CD14-positive monocyte (primary cell): ENCODE data around the gene HBZ. TPM values are rescaled to one million over a fixed set of nuclear protein-coding genes. Genes with fewer than 3 reads are reported as not detected.

Source experiments
- DNase-seq, 3 donors: peaks; one replicate each; pipeline ENCODE4 v3.0.0-alpha.2; 2011 to 2022
- H2AFZ ChIP-seq: 2 replicates; pipeline ENCODE4 v1.6.0; 2012; ENCODE audit warnings: mild to moderate bottlenecking, low read depth, low read length, inconsistent platforms; ENCODE audit not compliant: insufficient read depth, poor library complexity, severe bottlenecking
- H3K27ac ChIP-seq, 2 donors: 1 replicate in 1 of 2; 2 replicates in 1 of 2; pipeline ENCODE4 v1.5.1; 2012 to 2013; ENCODE audit warnings: low read length in 2 of 2, control low read depth in 1 of 2, inconsistent platforms in 1 of 2, low read depth in 1 of 2, mild to moderate bottlenecking in 1 of 2
- H3K27me3 ChIP-seq, 2 donors: one replicate each; pipeline versions ENCODE4 v1.6.0 to v1.6.1; 2011 to 2013; ENCODE audit warnings: low read length in 2 of 2; ENCODE audit not compliant: control insufficient read depth in 2 of 2, insufficient read depth in 2 of 2
- H3K36me3 ChIP-seq, 2 donors: replicated peaks in 1 of 2; 1 replicate in 1 of 2; 2 replicates in 1 of 2; pipeline versions ENCODE4 v1.5.1 to v1.6.1; 2012 to 2013; ENCODE audit warnings: low read length in 2 of 2, control low read depth in 1 of 2, inconsistent platforms in 1 of 2, mild to moderate bottlenecking in 1 of 2; ENCODE audit not compliant: insufficient read depth in 2 of 2, control insufficient read depth in 1 of 2
- H3K4me1 ChIP-seq, 2 donors: 1 replicate in 1 of 2; 2 replicates in 1 of 2; pipeline versions ENCODE4 v1.5.1 to v1.6.1; 2012 to 2013; ENCODE audit warnings: low read length in 2 of 2, control low read depth in 1 of 2, inconsistent platforms in 1 of 2, mild to moderate bottlenecking in 1 of 2, moderate library complexity in 1 of 2; ENCODE audit not compliant: insufficient read depth in 2 of 2, control insufficient read depth in 1 of 2
- H3K4me2 ChIP-seq: replicated peaks from 2 replicates; pipeline ENCODE3; 2012; ENCODE audit warnings: low read length, moderate library complexity, mild to moderate bottlenecking; ENCODE audit not compliant: poor library complexity, severe bottlenecking; ENCODE audit errors: extremely low read depth
- H3K4me3 ChIP-seq, 3 experiments: fragments of 200-600 bp in 1 of 3; sonication (generic) in 1 of 3; replicated peaks in 1 of 3; 1 replicate in 2 of 3; 2 replicates in 1 of 3; pipeline ENCODE4 v1.5.1; 2011 to 2013; ENCODE audit warnings: low read length in 3 of 3, mild to moderate bottlenecking in 3 of 3, control low read depth in 2 of 3, low read depth in 2 of 3, inconsistent platforms in 1 of 3, moderate library complexity in 1 of 3
- H3K79me2 ChIP-seq: 2 replicates; pipeline ENCODE4 v1.6.0; 2012; ENCODE audit warnings: mild to moderate bottlenecking, control low read depth, inconsistent platforms, low read length, moderate library complexity; ENCODE audit not compliant: insufficient read depth
- H3K9ac ChIP-seq: 2 replicates; pipeline ENCODE4 v1.6.0; 2017; ENCODE audit warnings: low read length, mild to moderate bottlenecking; ENCODE audit not compliant: insufficient read depth, poor library complexity, severe bottlenecking
- H3K9me3 ChIP-seq, 2 donors: replicated peaks in 1 of 2; 1 replicate in 1 of 2; 2 replicates in 1 of 2; pipeline versions ENCODE4 v1.5.1 to v1.6.1; 2012 to 2013; ENCODE audit warnings: low read length in 2 of 2, control low read depth in 1 of 2; ENCODE audit not compliant: control insufficient read depth in 1 of 2, insufficient read depth in 1 of 2
- H4K20me1 ChIP-seq: 2 replicates; pipeline ENCODE4 v1.6.0; 2012; ENCODE audit warnings: mild to moderate bottlenecking, low read length, control low read depth, moderate library complexity; ENCODE audit not compliant: insufficient read depth
- H3K27ac Mint-ChIP-seq, 7 donors: one replicate each; pipeline ENCODE4 v1.8.0; 2020; ENCODE audit warnings: mild to moderate bottlenecking in 7 of 7, mixed read lengths in 7 of 7, moderate library complexity in 6 of 7, inconsistent platforms in 2 of 7
- H3K27me3 Mint-ChIP-seq, 3 donors: one replicate each; pipeline ENCODE4 v1.8.0; 2021 to 2022; ENCODE audit warnings: low read depth in 3 of 3, mild to moderate bottlenecking in 3 of 3, mixed read lengths in 3 of 3, moderate library complexity in 3 of 3, inconsistent platforms in 1 of 3
- H3K36me3 Mint-ChIP-seq, 2 donors: one replicate each; pipeline ENCODE4 v1.8.0; 2020; ENCODE audit warnings: mixed read lengths in 2 of 2, inconsistent platforms in 1 of 2, mild to moderate bottlenecking in 1 of 2
- H3K4me1 Mint-ChIP-seq: one replicate; pipeline ENCODE4 v1.8.0; 2020; ENCODE audit warnings: mild to moderate bottlenecking, mixed read lengths
- H3K4me3 Mint-ChIP-seq, 2 donors: one replicate each; pipeline ENCODE4 v1.8.0; 2020; ENCODE audit warnings: mild to moderate bottlenecking in 2 of 2, mixed read lengths in 2 of 2, moderate library complexity in 1 of 2
- H3K9me3 Mint-ChIP-seq, 7 donors: one replicate each; pipeline ENCODE4 v1.8.0; 2020 to 2022; ENCODE audit warnings: mixed read lengths in 7 of 7, mild to moderate bottlenecking in 6 of 7, moderate library complexity in 6 of 7, inconsistent platforms in 2 of 7
- CTCF ChIP-seq: fragments of 200-600 bp; IDR thresholded peaks from one replicate; pipeline ENCODE4 v1.8.0; 2022; ENCODE audit warnings: antibody characterized with exemption, mild to moderate bottlenecking
- WGBS: methylation state at CpG from one replicate; pipeline ENCODE4 v1.1.5; 2013; ENCODE audit warnings: missing lambda C conversion rate; ENCODE audit not compliant: insufficient coverage; 5-methylcytosine and 5-hydroxymethylcytosine counted together
- intact Hi-C, 2 donors: fragments of 100-400 bp; cut with micrococcal nuclease; formaldehyde crosslinking; loops; one replicate each; pipeline versions ENCODE4 v1.15.0 to v1.15.1; 2023
- polyA plus RNA-seq, 3 donors: library from polyadenylated mRNA; depleted of rRNA in 1 of 3; unstranded in 2 of 3; stranded (reverse) in 1 of 3; fragments of 300-500 nt in 2 of 3; fragments of >200 nt in 1 of 3; fragmentation: Illumina TruSeq in 2 of 3; gene quantifications; 1 replicate in 2 of 3; 2 replicates in 1 of 3; pipeline ENCODE4 v1.2.3, GENCODE V29; 2012 to 2021

Gene HBZ
- polyA plus RNA-seq, 3 donors: not detected

GRCh38 chr16:193441-193840 lies 41.0 kb downstream of the HBZ start:
- H3K4me1 Mint-ChIP-seq: no peaks in the 10 kb centered on the region
- peaks cover 90 to 100% of the 10 kb centered on the region in 2 donors for H3K36me3 ChIP-seq
- H3K27me3 ChIP-seq: no peaks in the 10 kb centered on the region
- H4K20me1 ChIP-seq: peaks cover 12% of the 10 kb centered on the region
- no peak for TF ChIP-seq CTCF
- no peaks in the 10 kb centered on the region for H3K27me3 Mint-ChIP-seq
- no peaks in the 10 kb centered on the region for H3K4me1 ChIP-seq
- H3K9ac ChIP-seq: no peak overlapping the region
- peaks cover 0 to 3% (median 0%) of the 10 kb centered on the region in 7 donors for H3K9me3 Mint-ChIP-seq
- peaks cover 86 to 100% of the 10 kb centered on the region in 2 donors for H3K36me3 Mint-ChIP-seq
- no peak overlapping the region for H3K4me3 Mint-ChIP-seq
- 95% methylated on average over 8 of the region's 15 CpGs for WGBS
- no peak overlapping the region for H3K4me3 ChIP-seq
- H2AFZ ChIP-seq: no peak overlapping the region
- DNase-seq: no peak
- H3K27ac Mint-ChIP-seq: peak overlapping the region in 1 of 7 donors; percentile 68
- H3K4me2 ChIP-seq: no peak overlapping the region
- H3K9me3 ChIP-seq: no peaks in the 10 kb centered on the region
- H3K27ac ChIP-seq: no peak overlapping the region
- H3K79me2 ChIP-seq: no peaks in the 10 kb centered on the region
- intact Hi-C loops: no loop called here

- Mint-ChIP-seq H3K36me3 (peaks cover 83 to 100% of the 10 kb centered on the region in 2 donors), H3K4me3 (no peak overlapping the region), H3K27ac (peak overlapping the region in 1 of 7 donors; percentile 42), H3K9me3 (peaks cover 0 to 2% (median 0%) of the 10 kb centered on the region in 7 donors), H3K4me1 (no peaks in the 10 kb centered on the region), H3K27me3 (no peaks in the 10 kb centered on the region)
- Histone ChIP-seq H3K27ac (no peak overlapping the region), H3K4me3 (no peak overlapping the region), H3K79me2 (no peaks in the 10 kb centered on the region), H3K4me1 (no peaks in the 10 kb centered on the region), H2AFZ (no peak overlapping the region), H3K36me3 (peaks cover 90 to 100% of the 10 kb centered on the region in 2 donors), H3K9ac (no peak overlapping the region), H3K9me3 (no peaks in the 10 kb centered on the region), H3K27me3 (no peaks in the 10 kb centered on the region), H3K4me2 (no peak overlapping the region), H4K20me1 (peaks cover 12% of the 10 kb centered on the region)
- TF ChIP-seq CTCF: no peak
- WGBS: no CpG with 5 or more reads among the region's 6 CpGs
- intact Hi-C loops: no loop called here
- DNase-seq: no peak
These were observed 42.1 kb downstream of the HBZ start for GRCh38 chr16:194516-194915.
